HG03558 (cell line): ENCODE results near the gene PLEKHA7.
A peak's percentile ranks its signal among the peaks of the same experiment; 100 is the strongest.
"Not testable (repeated sequence)": the region's sequence is repeated elsewhere in the genome, so short reads cannot be mapped to it uniquely, and the experiment has no call there.

Source experiments
- ATAC-seq: cut with Tn5 transposase; IDR thresholded peaks from one replicate; pipeline ENCODE4 v1.9.1; 2021; ENCODE audit warnings: moderate number of reproducible peaks; ENCODE audit not compliant: unreplicated experiment; ENCODE audit errors: extremely low read depth

Gene PLEKHA7

GRCh38 chr11:16921668-16922067 is 92.5 kb downstream of the PLEKHA7 start:
- ATAC-seq, result no peak

DNA sequence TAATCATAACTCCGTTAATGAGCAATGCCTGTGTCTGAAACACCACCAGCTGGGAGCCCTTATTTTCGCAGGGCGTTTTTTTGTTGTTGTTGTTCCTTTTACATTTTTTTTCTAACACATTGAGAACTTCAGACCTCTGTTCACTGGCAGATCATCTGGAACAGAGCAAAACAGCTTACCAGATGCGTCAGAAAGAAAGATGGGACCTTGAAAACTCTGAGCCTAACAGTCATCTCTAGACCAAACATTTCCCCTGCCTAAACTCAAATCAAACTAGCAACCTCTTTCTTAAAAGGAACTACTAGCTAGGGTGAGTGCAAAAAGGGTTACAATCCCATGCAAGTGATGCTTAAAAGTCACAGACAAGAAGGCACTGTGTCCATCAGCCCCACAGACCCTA is 93.2 kb downstream of the PLEKHA7 start:
- ATAC-seq, result peak; percentile 23

DNA sequence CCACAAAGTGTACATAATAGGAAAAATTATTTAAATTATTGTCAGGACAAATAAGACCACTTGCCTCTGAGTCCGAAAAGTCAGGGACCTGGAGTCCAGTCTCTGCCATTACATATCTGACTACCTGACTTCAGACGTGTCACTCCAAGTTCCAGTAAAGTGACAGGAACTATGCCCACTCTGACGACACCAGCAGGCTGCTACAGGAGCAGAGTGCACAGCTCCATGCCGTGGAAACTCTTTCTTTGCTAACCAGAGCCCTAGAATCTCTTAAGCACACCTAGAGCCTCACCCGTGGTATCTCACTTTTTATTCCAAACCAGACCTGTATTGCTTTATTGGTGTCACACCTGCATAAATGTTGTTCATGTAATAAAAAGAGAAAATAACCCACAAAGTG is 93.7 kb downstream of the PLEKHA7 start:
- ATAC-seq, result no peak

GRCh38 chr11:16918543-16919182 is 95.6 kb downstream of the PLEKHA7 start:
- not testable (repeated sequence) for ATAC-seq

GRCh38 chr11:16917941-16918340 is 96.3 kb downstream of the PLEKHA7 start:
- ATAC-seq, result no peak

GRCh38 chr11:16912692-16913111 is 101.5 kb downstream of the PLEKHA7 start:
- ATAC-seq, result no peak

- no peak for ATAC-seq
Measured at GRCh38 chr11:16911658-16912057, 102.6 kb downstream of the PLEKHA7 start.

- ATAC-seq, result no peak
Measured at GRCh38 chr11:16911186-16911585, 103.0 kb downstream of the PLEKHA7 start.

DNA sequence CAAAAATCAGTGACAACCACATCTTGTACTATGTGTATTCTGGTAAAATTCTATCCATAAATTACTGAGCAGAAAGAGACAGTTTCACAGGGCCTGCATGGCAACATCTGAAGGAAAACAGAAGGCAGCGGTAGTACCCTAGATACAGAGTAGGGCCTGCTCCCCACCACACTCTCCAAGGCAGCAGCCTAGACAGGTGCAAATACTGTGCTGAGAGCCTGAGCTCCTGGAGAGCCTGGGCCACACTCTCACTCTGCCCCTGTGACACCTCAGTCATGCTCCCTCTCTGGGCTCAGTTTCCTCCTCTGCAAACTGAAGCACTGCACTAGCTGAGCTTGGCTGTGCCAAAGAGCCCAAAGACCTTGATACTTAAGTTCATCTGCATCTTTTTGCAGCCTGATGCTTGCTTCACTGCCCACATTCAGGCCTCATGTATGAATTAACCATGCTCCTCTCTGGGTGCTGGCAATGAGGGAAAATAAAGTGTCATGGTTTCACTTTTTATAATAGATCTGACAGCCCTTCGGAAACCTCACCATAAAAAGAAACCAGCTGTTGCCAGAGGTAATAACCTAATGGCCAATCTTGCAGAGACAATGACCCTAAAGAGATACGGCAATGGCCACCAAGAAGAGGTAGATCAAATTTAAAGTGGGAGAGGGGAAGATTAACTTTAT is 104.7 kb downstream of the PLEKHA7 start:
- ATAC-seq, result no peak

DNA sequence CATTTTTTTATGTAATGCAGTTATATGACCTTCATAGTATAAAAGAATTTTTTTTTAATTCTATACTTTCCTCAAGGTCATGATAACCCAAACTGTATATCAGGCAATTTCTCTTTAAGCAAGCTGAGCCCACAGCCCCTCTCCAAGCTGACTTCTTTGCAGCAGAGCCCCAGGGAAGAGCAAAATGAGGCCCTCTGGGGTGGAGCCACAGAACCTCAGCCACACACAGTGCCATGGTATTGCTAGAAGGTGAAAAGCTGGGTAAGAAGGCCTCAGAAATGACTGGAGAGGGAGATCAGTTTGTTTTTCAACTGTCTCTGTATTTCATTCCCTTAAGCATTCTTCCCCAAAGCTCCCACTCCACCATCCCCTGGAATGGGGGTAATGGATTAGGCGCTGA is 108.8 kb downstream of the PLEKHA7 start:
- no peak for ATAC-seq

GRCh38 chr11:16904761-16905160 is 109.5 kb downstream of the PLEKHA7 start:
- not testable (repeated sequence) for ATAC-seq

DNA sequence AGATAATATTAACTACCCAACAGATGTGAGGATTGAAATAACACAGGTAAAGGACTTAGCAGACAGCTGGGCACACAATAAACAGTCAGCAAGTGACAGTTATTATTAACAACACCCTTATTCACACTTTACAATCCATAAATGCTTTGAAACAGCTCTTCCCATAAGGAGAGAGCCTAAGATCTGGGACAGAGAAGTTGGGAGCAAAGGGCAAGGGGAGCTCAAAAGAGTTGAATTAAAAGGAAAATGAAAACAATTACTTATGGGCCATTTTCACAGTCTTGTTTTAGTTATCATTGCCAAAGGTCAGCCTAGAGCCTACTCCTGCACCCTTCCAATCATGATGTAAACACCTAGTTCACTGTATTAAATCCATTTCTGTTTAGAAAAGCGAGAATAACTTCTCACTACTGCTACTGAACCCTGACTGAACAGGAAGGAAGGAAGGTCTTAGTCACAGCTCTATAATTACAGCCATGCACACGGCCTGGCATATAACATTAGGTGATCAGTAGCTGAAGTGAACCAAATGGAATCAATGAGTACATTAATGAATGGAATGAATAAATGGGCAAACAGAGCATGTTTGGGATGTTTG is 111.3 kb downstream of the PLEKHA7 start:
- peak; percentile 47 for ATAC-seq

DNA sequence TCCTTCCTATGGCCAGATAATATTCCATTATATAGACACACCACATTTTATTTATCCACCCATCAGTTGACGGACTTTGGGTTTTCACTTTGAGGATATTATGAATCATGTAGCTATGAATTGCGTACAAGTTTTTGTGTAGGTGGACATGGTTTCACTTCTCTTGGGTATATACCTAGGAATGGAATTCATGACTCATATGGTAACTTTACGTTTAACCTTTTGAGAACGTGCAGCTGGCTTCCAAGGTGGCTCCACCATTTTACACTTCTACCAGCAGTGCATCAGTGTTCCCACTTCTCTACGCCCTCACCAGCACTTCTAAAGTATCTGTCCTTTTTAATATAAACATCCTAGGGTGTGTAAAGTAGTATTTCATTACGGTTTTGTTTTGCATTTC is 112.0 kb downstream of the PLEKHA7 start:
- ATAC-seq, result peak; percentile 80

- ATAC-seq, result no peak
Measured at GRCh38 chr11:16900491-16900890, 113.7 kb downstream of the PLEKHA7 start.

DNA sequence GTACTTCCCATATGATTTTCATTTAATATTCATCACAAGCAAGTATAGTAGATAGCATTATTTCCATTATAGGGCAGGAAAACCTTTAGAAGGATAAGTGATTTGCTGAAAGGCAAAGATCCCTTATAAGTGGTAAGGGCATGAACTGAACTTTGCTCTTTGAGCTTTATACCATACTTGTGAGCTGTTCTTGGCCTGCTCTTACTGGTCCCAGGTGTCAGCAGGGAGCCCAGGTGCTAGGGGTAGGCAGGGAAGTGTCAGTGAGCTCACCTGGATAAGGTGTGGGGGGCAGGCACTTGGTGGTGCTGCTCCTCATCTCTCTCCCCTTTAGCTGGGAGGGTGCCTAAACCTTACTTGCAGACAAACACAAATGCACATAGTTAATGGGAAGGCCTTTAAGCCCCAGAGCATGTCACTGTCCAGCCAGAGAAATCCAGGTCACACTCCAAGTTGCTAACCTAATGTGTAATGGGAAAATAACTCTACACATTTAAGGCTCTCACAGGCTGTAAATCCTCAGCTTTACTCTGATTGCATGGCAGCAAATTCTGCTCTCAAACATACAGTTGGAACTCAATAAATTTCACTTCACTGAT is 114.4 kb downstream of the PLEKHA7 start:
- ATAC-seq, result no peak

GRCh38 chr11:16898274-16898985 is 115.8 kb downstream of the PLEKHA7 start:
- no peak for ATAC-seq

DNA sequence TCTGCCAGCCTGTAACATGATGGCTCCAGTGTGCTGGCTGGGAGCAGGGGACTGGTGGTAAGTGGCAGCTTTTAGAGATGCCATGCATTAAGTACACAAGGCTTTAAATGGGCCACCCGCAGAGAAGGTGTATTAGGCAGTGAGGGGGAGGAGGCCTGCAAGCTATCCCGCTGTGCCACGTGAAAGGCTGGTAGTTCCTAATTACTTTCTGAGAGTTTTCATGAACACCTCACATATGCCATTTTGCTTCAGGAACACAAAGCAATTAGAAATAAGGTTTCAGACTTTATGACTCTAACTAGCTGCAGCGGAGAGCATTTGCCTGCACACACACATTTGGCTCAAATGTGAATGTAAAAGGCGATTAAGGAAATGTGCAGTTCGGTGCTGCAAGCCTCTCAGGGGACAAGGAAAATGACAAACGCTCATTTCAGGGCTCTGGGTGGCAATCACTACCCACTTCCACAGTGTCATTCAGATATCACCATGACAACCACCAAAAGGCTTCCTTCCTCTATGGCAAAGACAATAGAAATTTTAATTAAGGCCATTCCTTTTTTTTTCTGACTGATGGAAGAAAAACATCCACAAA is 116.6 kb downstream of the PLEKHA7 start:
- no peak for ATAC-seq

DNA sequence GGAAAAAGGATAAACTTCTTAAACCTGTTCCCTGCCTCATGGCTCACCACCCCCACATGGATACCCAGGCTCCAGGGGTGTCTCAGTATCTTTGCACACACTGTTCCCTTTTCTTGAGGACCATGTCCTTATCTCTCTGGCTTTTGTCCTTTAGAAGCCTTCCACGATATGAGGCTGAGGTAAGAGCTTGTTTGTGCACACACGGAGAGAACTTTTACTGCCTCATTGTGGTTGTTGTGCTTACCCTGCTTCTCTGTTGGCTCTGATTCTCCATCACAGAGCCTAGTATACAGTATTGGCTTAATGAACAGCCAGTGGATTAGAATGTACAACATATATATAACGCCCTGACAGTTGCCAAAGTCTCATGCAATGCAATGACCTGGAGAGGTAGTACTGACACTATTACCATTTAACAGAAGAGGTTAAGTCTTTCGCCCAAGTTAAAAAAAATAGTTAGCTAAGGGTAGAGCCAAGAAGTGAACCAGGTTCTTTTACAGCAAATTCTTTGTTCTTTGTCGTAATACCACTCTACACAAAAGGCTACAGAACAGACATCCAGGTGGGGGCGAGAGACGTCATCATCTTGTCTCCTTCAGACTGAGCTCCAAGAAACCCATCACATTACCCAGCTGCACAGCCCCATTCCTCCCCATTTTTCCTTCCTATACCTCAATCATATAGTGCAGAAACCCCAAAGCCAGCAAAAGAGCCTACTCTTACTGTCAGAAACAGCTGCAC is 117.3 kb downstream of the PLEKHA7 start:
- no peak for ATAC-seq

DNA sequence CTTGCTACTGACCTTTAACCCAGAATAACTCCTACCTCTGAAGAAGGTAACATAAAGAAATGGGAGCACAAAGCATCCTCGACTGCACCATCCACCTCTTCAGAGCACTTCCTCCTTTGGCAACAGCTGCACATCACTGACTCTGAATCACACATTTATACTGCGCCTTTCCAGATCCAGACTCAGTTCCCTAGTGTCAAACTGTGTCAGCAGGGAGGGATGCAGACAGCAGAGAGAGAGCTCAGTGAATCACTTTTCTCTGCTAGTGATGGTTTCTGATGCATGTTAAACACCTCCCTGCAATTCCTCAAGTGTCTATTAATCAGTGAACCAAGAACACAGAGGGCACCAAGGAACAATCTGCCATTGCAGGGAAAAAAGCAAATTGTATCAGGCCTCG is 118.9 kb downstream of the PLEKHA7 start:
- no peak for ATAC-seq
